ENCODE measurements around the gene XIRP1. TPM values are rescaled to one million over a fixed set of nuclear protein-coding genes. Genes with fewer than 3 reads are reported as not detected.

The XIRP1 gene
- total RNA-seq, 1 experiment from 2014 or later = not detected

DNA sequence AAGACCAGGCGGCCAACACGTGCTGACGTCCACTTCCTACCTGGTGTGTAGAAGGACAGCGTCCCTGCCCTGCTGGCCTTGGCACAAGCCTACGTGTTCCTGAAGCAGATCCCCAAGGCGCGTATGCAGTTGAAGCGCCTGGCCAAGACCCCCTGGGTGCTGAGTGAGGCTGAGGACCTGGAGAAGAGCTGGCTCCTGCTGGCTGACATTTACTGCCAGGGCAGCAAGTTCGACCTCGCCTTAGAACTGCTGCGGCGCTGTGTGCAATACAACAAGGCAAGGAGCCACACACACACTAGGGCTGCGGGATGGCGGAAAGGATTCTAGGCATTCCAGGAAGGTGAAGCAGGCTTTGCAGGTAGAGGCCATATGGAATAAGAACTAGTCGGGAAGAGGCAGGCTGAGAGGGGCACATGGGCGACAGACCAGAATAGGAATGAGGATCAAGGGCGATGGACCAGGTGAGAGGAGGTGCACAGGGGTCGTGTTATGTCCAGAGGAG lies 54.9 kb downstream of the XIRP1 start:
- in situ Hi-C loops (cut with HindIII; ENCODE audit: low sequenced_read_pairs) = no loop called here
- no peak for DNase-seq (ENCODE audit: low spot score)

DNA sequence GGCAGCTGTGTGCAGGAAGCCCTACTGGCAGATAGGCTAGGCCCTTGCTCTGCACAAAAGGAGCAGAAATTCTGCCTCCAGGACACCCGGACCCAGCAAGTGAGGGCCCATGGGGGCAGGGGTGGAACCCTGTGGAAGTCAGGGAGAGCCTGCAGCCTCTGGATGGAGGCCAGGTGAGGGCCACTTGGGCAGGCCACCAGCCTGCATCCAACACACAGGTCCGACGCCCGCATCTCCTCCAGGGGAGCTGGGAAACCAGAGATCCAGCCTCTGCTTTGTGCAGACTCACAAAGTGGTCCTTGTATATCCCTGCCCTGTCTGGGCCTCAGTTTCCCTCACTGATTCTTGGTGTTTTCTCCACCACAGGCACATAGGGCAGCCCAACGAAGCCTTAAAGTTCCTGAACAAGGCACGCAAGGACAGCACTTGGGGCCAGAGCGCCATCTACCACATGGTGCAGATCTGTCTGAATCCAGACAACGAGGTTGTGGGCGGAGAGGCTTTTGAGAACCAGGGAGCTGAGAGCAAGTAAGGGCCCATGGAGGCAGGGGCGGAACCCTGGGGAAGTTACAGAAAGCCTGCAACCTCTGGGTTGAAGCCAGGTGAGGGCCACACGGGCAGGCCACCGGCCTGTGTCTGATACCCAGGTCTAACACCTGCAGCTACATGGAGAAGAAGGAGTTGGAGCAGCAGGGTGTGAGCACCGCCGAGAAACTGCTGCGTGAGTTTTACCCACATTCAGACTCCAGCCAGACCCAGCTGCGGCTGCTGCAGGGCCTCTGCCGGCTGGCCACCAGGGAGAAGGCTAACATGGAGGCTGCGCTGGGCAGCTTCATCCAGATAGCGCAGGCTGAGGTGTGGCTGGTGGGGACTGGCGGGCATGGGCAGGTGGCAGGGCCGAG lies 55.6 kb downstream of the XIRP1 start:
- in situ Hi-C loops (cut with HindIII; ENCODE audit: low sequenced_read_pairs) = no loop called here
- DNase-seq (ENCODE audit: low spot score) = no peak

DNA sequence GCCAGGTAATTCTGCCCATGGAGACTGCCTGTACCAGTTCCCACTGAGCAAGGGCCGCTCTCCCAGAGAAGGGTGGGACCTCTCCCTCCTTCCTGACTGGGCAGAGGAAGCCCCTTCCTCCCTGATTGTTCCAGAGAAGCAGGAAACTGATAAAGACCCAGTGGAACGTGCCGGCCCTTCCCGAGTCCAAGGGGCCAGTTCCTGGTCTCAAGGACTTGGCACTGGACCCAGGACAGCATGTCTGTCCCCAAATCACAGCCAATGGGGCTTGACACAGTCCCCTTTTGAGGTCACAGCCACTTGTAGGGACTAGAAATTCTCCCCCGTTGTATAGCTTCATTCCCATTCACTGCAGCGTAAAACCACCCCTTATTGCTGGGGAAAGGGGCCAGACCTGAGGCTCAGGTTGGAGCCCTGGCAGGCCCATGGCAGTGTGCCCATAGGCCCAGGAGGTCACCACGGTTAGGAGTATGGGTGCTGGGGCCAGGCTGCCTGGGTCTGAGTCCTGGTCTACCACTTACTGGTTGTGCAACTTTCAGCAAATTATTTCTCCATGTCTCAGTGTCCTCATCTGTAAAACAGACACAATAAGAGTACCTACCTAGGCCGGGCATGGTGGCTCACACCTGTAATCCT lies 57.1 kb downstream of the XIRP1 start:
- no peak for DNase-seq (ENCODE audit: low spot score)
- in situ Hi-C loops (cut with HindIII; ENCODE audit: low sequenced_read_pairs) = no loop called here

DNA sequence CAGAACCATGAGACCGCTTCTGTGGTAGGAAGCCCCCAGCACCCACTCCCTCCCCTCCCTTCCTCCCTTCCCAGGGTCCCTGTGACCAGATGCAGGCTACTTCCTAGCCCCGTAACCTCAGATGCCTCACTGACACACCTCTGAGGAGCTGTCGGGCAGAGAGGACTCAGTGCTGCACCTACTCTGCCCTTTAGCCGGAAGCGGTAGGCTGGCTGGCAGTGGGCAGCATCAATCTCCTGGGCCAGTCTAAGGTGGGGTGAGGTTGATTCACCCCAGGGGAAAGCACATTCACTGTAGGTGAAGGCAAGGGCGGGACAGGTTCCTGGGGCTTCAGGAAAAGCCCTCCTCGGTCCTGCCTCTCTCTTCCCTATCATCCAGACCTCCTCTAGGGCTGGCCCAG lies 58.1 kb downstream of the XIRP1 start:
- in situ Hi-C loops (cut with HindIII; ENCODE audit: low sequenced_read_pairs) = no loop called here
- no peak for DNase-seq (ENCODE audit: low spot score)

DNA sequence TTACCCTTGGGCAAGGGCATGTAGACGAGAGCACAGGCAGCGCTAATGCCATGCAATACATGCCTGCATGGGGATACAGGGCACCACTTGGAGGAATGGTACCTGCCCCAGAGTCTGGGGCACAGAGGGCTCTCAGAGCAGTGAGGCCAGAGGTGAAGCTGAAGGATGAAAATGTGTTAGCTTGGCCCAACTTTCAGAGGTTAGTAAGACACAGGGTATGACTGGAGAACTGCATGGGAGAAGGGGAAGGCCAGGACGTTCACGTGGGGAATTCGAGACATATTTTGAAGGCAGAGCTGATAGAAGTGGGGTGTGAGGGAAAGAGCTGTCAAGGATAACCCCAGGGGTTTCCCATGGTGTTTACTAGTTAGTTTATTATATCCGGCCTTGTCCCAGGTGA lies 58.6 kb downstream of the XIRP1 start:
- DNase-seq (ENCODE audit: low spot score) = no peak
- in situ Hi-C loops (cut with HindIII; ENCODE audit: low sequenced_read_pairs) = no loop called here

Other genes starting within 250 kb of the XIRP1 start
- gene SCN11A, start 140.7 kb downstream of the XIRP1 start, total RNA-seq (2014; rRNA removed; shearing (Covaris generic)) = not detected in 2 replicates
- gene WDR48, start 140.6 kb downstream of the XIRP1 start, total RNA-seq (2014; rRNA removed; shearing (Covaris generic)) = 21.2 and 27.1 TPM in 2 replicates
- gene GORASP1, start 85.0 kb downstream of the XIRP1 start, total RNA-seq (2014; rRNA removed; shearing (Covaris generic)) = 28.2 and 37.3 TPM in 2 replicates
- gene TTC21A, start 84.9 kb downstream of the XIRP1 start, total RNA-seq (2014; rRNA removed; shearing (Covaris generic)) = 1.2 and 4.8 TPM in 2 replicates
- gene CSRNP1, start 39.0 kb downstream of the XIRP1 start, total RNA-seq (2014; rRNA removed; shearing (Covaris generic)) = 21.5 and 29.1 TPM in 2 replicates
- not detected in 2 replicates for gene CX3CR1, start 87.4 kb upstream of the XIRP1 start, total RNA-seq (2014; rRNA removed; shearing (Covaris generic))
- not detected in 2 replicates for gene CCR8, start 137.1 kb upstream of the XIRP1 start, total RNA-seq (2014; rRNA removed; shearing (Covaris generic))
- 38.0 and 41.6 TPM in 2 replicates for gene SLC25A38, start 190.8 kb upstream of the XIRP1 start, total RNA-seq (2014; rRNA removed; shearing (Covaris generic))
- gene RPSA, start 214.1 kb upstream of the XIRP1 start, total RNA-seq (2014; rRNA removed; shearing (Covaris generic)) = 2,014 and 2,296 TPM in 2 replicates

Measured in G401 (cell line).